ENCODE data around the gene TBC1D5.

TBC1D5 gene

DNA sequence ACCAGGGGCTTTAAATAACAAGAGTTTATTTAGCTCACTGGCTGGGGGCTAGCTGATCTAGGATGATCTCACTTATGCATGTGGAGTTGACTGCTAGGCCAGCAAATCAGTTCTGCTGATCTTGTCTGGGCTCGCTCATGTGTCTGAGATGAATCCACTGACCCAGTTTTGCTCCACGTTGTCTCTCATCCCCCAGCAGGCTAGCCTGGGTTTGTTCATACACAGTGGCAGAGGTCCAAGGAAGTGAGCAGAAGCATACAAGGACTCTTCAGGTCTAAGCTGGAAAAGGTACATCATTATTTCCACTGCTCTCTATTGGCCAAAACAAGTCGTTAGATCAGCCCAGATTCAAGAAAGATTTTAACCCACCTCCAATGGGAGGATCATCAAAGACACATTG, 619.7 kb downstream of the TBC1D5 start:
- no peak for DNase-seq (ENCODE audit: low spot score)
- in situ Hi-C loops (cut with MboI; ENCODE audit: low pct_unique_long_range_greater_than_20kb, low sequenced_read_pairs, unreplicated experiment), result no loop called here
- no peak for TF ChIP-seq CTCF (IDR thresholded peaks at IDR 0.05; ENCODE audit: extremely low read depth, insufficient read depth, missing control alignments)

- DNase-seq (ENCODE audit: low spot score), result no peak
- in situ Hi-C loops (cut with MboI; ENCODE audit: low pct_unique_long_range_greater_than_20kb, low sequenced_read_pairs, unreplicated experiment), result no loop called here
- TF ChIP-seq CTCF (IDR thresholded peaks at IDR 0.05; ENCODE audit: extremely low read depth, insufficient read depth, missing control alignments), result no peak
Measured at GRCh38 chr3:17121336-17121735, 621.1 kb downstream of the TBC1D5 start.

DNA sequence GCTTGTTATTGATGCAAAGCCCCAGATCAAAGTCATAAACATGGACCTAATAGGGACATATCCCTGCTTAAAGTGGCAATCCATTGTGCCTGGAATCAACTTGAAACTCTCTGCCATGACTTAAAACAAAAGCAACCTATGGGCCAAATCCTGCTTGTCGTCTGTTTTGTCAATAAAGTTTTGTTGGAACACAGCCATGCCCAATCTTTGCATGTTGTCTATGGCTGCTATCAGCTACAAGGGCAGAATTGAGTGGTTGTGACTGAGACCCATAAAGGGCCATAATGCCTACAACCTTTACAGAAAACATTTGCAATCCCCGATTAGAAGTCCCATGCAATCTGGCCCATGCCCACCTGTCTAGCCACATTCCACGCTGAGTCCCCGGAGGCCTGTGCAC, 622.3 kb downstream of the TBC1D5 start:
- in situ Hi-C loops (cut with MboI; ENCODE audit: low pct_unique_long_range_greater_than_20kb, low sequenced_read_pairs, unreplicated experiment), result no loop called here
- no peak for TF ChIP-seq CTCF (IDR thresholded peaks at IDR 0.05; ENCODE audit: extremely low read depth, insufficient read depth, missing control alignments)

DNA sequence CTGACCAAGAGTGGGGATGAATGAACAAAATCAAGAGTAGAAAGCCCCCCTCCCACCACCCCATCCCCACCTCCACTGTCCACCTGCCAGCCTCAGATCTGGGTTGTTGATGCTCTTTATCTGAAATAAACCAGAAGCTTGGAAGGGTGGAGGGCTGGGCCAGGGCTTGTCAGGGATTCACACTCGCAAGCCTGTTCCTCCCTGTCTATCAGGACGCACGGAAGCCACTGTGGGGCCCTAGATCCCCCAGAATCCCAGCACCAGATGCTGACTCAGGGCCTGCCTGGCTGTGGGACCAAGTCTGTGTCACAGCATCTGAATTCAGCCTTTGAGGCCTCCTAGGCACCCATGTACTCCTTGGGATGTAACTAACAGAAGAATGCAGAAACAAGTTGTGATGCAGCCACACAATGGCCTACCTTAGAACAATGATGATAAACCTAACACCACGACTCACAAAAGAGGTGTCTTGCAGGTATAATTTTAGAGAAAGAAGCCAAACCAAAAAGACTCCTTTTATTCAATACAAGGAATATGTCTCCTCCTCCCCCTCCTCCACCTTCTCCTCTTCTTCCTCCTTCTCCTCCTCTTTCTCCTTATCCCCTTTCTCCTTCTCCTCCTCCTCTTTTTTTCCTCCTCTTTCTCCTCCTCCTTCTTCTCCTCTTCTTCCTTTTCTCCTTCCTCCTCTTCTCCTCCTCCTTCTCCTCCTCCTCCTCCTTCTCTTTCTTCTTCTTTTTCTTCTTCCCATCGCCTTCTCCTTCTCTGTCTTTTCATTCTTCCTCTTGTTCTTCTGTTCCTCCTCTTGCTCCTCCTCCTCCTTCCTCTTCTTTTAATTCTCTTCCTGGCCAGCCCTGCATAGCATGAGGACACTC, 623.0 kb downstream of the TBC1D5 start:
- in situ Hi-C loops (cut with MboI; ENCODE audit: low pct_unique_long_range_greater_than_20kb, low sequenced_read_pairs, unreplicated experiment), result no loop called here
- TF ChIP-seq CTCF (IDR thresholded peaks at IDR 0.05; ENCODE audit: extremely low read depth, insufficient read depth, missing control alignments), result no peak
- DNase-seq (ENCODE audit: low spot score), result no peak

More for the DNA sequence above, 622.3 kb downstream of the TBC1D5 start:
- DNase-seq (ENCODE audit: low spot score), result no peak

DNA sequence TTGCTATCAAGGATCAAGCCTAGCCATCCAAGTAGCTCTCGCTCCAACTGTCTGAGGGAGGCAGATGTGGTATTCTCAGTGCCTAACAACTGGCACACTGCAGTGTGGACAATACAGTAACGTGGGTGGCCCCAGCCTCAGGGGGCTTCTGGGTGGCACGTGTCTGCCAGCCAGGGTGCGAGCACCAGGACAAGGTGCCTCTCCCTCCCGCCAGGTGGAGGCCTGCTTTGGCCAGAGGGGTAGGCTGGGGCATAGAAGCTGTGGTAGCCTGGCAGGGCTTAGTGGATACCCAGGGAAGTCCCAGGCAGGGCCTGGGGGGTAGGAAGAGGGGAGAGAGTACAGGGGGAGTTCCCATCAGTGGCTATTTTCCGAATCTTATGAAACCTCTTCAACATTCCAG, 623.7 kb downstream of the TBC1D5 start:
- in situ Hi-C loops (cut with MboI; ENCODE audit: low pct_unique_long_range_greater_than_20kb, low sequenced_read_pairs, unreplicated experiment), result no loop called here
- no peak for DNase-seq (ENCODE audit: low spot score)
- no peak for TF ChIP-seq CTCF (IDR thresholded peaks at IDR 0.05; ENCODE audit: extremely low read depth, insufficient read depth, missing control alignments)

DNA sequence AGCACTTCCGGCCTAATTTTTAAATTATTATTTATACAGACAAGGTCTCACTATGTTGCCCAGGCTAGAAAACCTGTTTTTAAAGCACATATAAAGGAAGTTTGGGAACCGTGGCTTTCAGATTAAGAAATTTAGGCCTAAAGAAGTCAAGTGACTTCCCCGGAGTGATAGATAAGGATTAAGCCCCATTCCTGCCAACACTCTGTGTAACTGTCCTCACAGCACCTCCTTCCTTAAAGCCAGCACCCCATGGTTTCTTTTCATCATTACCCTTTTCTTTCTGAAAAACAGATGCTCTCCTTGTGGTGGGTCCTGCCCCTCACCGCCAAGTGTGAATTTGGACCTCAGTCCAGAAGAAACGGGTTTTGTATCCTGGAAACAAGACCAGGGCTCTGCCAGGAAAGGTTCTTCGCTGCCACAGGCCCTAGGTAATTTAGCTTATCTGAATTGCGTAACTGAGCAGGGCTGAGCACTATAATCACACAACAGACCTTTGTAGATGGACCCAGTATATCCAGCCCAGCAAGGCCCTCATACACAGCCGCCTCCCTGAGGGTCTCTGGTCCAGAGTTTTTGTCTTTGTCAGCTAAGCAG, 626.3 kb downstream of the TBC1D5 start:
- DNase-seq (ENCODE audit: low spot score), result no peak
- TF ChIP-seq CTCF (IDR thresholded peaks at IDR 0.05; ENCODE audit: extremely low read depth, insufficient read depth, missing control alignments), result no peak
- in situ Hi-C loops (cut with MboI; ENCODE audit: low pct_unique_long_range_greater_than_20kb, low sequenced_read_pairs, unreplicated experiment), result no loop called here

Data from GM13977 (cell line).